Prostate gland (tissue), 2 donors: ENCODE measurements around the gene TPPP. TPM values are rescaled to one million over a fixed set of nuclear protein-coding genes. Genes with fewer than 3 reads are reported as not detected.

Experiments used
- DNase-seq: peaks from one replicate; pipeline ENCODE4 v3.0.0-alpha.2; 2019; ENCODE audit warnings: low spot score
- H3K27ac ChIP-seq, 2 donors: fragments of 200-600 bp; sonication (generic); 2 replicates each; pipeline ENCODE4 v1.5.1; 2017 to 2019
- H3K27me3 ChIP-seq: fragments of 200-600 bp; sonication (generic); replicated peaks from 2 replicates; pipeline ENCODE4 v1.5.1; 2019; ENCODE audit not compliant: insufficient read depth
- H3K36me3 ChIP-seq, 2 donors: fragments of 200-600 bp; sonication (generic); 1 replicate in 1 of 2; 2 replicates in 1 of 2; pipeline versions ENCODE4 v1.5.1 to v1.8.1; 2017 to 2019
- H3K4me1 ChIP-seq: fragments of 200-600 bp; sonication (generic); replicated peaks from 2 replicates; pipeline ENCODE4 v1.5.1; 2019
- H3K4me3 ChIP-seq, 2 donors: fragments of 200-600 bp; sonication (generic); 2 replicates each; pipeline ENCODE4 v1.5.1; 2017 to 2019
- H3K9me3 ChIP-seq: fragments of 200-600 bp; sonication (generic); 2 replicates; pipeline ENCODE4 v1.5.1; 2017
- CTCF ChIP-seq, 4 experiments: fragments of 200-600 bp in 2 of 4; fragments of 450-650 bp in 2 of 4; sonication (generic) in 2 of 4; IDR thresholded peaks; 1 replicate in 3 of 4; 2 replicates in 1 of 4; pipeline ENCODE4 v1.5.1; 2016 to 2019; ENCODE audit warnings: antibody characterized with exemption in 4 of 4, mild to moderate bottlenecking in 2 of 4, moderate library complexity in 2 of 4
- POLR2A ChIP-seq: fragments of 450-650 bp; IDR thresholded peaks from one replicate; pipeline ENCODE4 v1.6.1; 2016; ENCODE audit warnings: antibody characterized with exemption, mild to moderate bottlenecking
- POLR2AphosphoS5 ChIP-seq: sonication (generic); formaldehyde crosslinking; IDR thresholded peaks from one replicate; pipeline ENCODE4 v1.6.1; 2017; ENCODE audit warnings: antibody characterized with exemption
- WGBS: methylation state at CpG from one replicate; pipeline ENCODE4 v1.1.5; 2018; 5-methylcytosine and 5-hydroxymethylcytosine counted together
- intact Hi-C: fragments of 100-400 bp; cut with DNase I; formaldehyde crosslinking; loops from one replicate; pipeline ENCODE4 v1.14.2; 2022
- total RNA-seq, 2 donors: library from RNA; depleted of rRNA; stranded (reverse); fragments of >200 nt; gene quantifications; one replicate each; pipeline ENCODE4 v1.1.0, GENCODE V29; 2016

The TPPP gene
- total RNA-seq, 2 donors from 2014 or later: 2.3 to 6.9 TPM

DNA sequence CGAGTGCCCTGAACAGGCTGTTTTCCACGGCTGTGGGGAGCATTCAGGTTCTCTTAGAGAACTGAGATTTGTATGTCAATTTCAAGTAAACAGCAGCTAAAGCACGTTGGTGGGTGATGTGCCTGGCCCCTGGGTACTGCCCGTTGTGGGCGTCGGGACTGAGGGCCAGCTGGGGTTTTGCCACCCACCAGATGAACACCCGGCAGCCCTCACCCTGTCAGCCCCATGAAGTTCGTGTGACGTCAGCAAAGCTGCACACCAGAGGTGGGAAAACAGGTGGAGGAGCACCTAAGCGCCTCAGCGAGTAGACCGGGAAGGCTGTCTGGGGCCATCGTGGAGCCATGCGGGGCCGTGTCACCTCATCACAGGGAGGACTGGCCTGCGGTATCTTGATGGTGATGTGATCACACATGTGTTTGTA lies 71.8 kb downstream of the TPPP start:
- Histone ChIP-seq H3K4me1 (no peaks in the 10 kb centered on the region), H3K36me3 (peaks cover 0 to 4% of the 10 kb centered on the region in 2 donors), H3K27me3 (no peaks in the 10 kb centered on the region), H3K27ac (no peak overlapping the region), H3K9me3 (no peaks in the 10 kb centered on the region), H3K4me3 (no peak overlapping the region)
- no peak for DNase-seq
- intact Hi-C loops: no loop called here
- TF ChIP-seq POLR2A (no peak), POLR2AphosphoS5 (no peak), CTCF (IDR thresholded peaks at IDR 0.05) (no peak)
- 94% methylated on average over 15 of the region's 16 CpGs for WGBS

DNA sequence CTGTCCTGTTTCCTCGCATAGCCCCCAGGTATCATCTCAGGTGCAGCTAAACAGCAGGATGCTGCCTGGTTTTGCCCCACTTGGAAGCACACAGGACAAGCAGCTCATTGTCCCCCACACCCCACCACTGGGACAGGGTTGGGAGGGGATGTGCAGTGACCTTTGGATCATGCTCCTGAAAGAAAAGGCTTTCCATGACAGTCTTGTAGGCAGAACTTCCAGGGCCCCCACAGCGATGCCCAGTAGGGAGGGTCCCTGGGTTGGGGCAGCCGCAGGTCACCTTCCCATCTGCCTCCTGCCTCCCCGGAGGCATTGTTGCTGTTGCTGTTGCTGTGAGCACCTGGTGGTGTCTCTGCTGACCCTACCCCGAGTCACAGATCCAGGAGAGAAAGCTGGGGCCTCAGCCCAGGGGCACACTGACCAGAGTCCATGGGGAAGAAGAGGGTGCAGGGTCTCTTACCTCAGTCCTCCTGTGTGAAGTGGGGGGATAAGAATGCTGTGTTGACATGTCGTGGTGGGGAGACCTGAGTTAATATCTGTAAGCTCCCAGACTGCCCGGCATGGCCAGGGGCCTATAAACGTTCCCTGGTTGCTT lies 72.5 kb downstream of the TPPP start:
- intact Hi-C loops: no loop called here
- no peaks in the 10 kb centered on the region for H3K4me1 ChIP-seq
- no peaks in the 10 kb centered on the region for H3K9me3 ChIP-seq
- no peaks in the 10 kb centered on the region for H3K27me3 ChIP-seq
- DNase-seq: no peak
- H3K36me3 ChIP-seq: peaks cover 0 to 4% of the 10 kb centered on the region in 2 donors
- no peak overlapping the region for H3K27ac ChIP-seq
- TF ChIP-seq CTCF (IDR thresholded peaks at IDR 0.05): no peak
- no peak for TF ChIP-seq POLR2AphosphoS5
- TF ChIP-seq POLR2A: no peak
- no peak overlapping the region for H3K4me3 ChIP-seq
- 91% methylated on average over 8 of the region's 8 CpGs for WGBS

GRCh38 chr5:620152-620551 lies 73.0 kb downstream of the TPPP start:
- peaks cover 0 to 4% of the 10 kb centered on the region in 2 donors for H3K36me3 ChIP-seq
- no peak for DNase-seq
- H3K27me3 ChIP-seq: no peaks in the 10 kb centered on the region
- no peaks in the 10 kb centered on the region for H3K9me3 ChIP-seq
- no peaks in the 10 kb centered on the region for H3K4me1 ChIP-seq
- H3K27ac ChIP-seq: no peak overlapping the region
- intact Hi-C loops: no loop called here
- no peak overlapping the region for H3K4me3 ChIP-seq
- TF ChIP-seq CTCF (IDR thresholded peaks at IDR 0.05) (no peak), POLR2AphosphoS5 (no peak), POLR2A (no peak)
- WGBS: 97% methylated on average over 19 of the region's 20 CpGs

DNA sequence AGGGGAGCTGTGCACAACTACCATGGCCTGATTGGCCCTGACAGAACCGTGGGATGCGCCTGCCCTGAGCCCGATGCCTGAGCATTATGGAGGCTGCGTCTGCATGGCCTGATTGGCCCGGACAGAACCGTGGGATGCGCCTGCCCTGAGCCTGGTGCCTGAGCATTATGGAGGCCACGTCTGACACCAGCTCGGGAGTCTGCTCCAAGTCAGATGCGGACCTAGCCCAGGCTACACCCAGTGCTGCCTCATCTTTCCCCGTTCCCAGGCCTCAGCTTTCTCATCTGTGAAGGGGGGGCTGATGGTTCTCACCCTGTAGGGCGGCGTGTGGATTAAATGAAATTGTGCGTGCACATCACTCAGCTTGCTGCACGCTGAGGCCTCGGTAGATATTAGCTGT lies 73.7 kb downstream of the TPPP start:
- no peaks in the 10 kb centered on the region for H3K9me3 ChIP-seq
- intact Hi-C loops: loop anchor here (10.0 kb wide), 1 partner anchor 145 kb away; no protein-coding TSS in a partner anchor
- peaks cover 0 to 4% of the 10 kb centered on the region in 2 donors for H3K36me3 ChIP-seq
- H3K4me3 ChIP-seq: no peak overlapping the region
- no peak overlapping the region for H3K27ac ChIP-seq
- H3K4me1 ChIP-seq: no peaks in the 10 kb centered on the region
- DNase-seq: no peak
- H3K27me3 ChIP-seq: no peaks in the 10 kb centered on the region
- TF ChIP-seq POLR2A: no peak
- no peak for TF ChIP-seq CTCF (IDR thresholded peaks at IDR 0.05)
- 98% methylated on average over 15 of the region's 16 CpGs for WGBS

- Histone ChIP-seq H3K9me3 (no peaks in the 10 kb centered on the region), H3K27me3 (no peaks in the 10 kb centered on the region), H3K27ac (no peak overlapping the region), H3K36me3 (peaks cover 0 to 4% of the 10 kb centered on the region in 2 donors), H3K4me1 (no peaks in the 10 kb centered on the region), H3K4me3 (no peak overlapping the region)
- TF ChIP-seq POLR2AphosphoS5 (no peak), POLR2A (no peak), CTCF (IDR thresholded peaks at IDR 0.05) (no peak)
- intact Hi-C loops: loop anchor here (10.0 kb wide), 1 partner anchor 144 kb away; no protein-coding TSS in a partner anchor
- no peak for DNase-seq
- WGBS: 92% methylated on average over 5 of the region's 5 CpGs
These were observed 74.7 kb downstream of the TPPP start for GRCh38 chr5:618450-618849.
